ENCODE measurements around the gene SRSF3.

The SRSF3 gene

DNA sequence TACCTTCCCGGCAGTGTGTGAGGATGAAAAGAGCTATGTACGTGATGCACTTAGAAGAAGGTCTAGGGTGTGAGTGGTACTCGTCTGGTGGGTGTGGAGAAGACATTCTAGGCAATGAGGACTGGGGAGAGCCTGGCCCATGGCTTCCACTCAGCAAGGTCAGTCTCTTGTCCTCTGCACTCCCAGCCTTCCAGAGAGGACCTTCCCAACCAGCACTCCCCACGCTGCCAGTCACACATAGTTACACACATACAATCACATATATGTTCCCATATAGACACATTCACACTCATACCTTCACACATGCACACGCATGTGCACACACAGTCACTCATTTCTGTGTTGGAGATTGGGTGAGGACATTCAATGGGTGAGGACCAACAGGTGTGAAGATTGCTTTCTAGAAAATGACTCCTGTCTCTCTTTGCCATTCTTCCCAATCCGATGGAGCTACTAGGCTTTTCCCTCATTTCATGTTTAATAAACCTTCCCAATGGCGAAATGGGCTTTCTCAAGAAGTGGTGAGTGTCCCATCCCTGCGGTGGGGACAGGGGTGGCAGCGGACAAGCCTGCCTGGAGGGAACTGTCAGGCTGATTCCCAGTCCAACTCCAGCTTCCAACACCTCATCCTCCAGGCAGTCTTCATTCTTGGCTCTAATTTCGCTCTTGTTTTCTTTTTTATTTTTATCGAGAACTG is 30.4 kb downstream of the SRSF3 start:
- peak overlapping the region; percentile 75 for H3K27ac ChIP-seq

DNA sequence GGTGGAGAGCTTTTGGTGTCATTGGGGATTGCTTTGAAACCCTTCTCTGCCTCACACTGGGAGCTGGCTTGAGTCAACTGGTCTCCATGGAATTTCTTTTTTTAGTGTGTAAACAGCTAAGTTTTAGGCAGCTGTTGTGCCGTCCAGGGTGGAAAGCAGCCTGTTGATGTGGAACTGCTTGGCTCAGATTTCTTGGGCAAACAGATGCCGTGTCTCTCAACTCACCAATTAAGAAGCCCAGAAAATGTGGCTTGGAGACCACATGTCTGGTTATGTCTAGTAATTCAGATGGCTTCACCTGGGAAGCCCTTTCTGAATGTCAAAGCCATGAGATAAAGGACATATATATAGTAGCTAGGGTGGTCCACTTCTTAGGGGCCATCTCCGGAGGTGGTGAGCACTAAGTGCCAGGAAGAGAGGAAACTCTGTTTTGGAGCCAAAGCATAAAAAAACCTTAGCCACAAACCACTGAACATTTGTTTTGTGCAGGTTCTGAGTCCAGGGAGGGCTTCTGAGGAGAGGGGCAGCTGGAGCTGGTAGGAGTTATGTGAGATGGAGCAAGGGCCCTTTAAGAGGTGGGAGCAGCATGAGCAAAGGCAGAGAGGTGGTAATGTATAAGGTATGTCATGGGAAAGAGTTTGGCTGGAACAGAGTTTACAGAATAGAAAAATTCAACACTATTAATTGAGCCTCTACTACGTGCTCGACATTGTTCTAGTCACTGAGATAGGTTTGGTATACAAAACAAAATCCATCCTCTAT is 31.2 kb downstream of the SRSF3 start:
- H3K4me3 ChIP-seq (ENCODE audit: low read depth in 1 of 2, low read length in 1 of 2): no peak overlapping the region
- TF ChIP-seq, protein P1, sequence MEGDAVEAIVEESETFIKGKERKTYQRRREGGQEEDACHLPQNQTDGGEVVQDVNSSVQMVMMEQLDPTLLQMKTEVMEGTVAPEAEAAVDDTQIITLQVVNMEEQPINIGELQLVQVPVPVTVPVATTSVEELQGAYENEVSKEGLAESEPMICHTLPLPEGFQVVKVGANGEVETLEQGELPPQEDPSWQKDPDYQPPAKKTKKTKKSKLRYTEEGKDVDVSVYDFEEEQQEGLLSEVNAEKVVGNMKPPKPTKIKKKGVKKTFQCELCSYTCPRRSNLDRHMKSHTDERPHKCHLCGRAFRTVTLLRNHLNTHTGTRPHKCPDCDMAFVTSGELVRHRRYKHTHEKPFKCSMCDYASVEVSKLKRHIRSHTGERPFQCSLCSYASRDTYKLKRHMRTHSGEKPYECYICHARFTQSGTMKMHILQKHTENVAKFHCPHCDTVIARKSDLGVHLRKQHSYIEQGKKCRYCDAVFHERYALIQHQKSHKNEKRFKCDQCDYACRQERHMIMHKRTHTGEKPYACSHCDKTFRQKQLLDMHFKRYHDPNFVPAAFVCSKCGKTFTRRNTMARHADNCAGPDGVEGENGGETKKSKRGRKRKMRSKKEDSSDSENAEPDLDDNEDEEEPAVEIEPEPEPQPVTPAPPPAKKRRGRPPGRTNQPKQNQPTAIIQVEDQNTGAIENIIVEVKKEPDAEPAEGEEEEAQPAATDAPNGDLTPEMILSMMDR (IDR thresholded peaks at IDR 0.05): no peak
- no peaks in the 10 kb centered on the region for H3K27me3 ChIP-seq
- no peaks in the 10 kb centered on the region for H3K9me3 ChIP-seq
- no peaks in the 10 kb centered on the region for H3K36me3 ChIP-seq
- H3K4me1 ChIP-seq (ENCODE audit: control insufficient read depth in 1 of 2, insufficient read depth in 1 of 2, low read depth in 1 of 2, low read length in 1 of 2): peaks cover 39 to 46% of the 10 kb centered on the region in 2 experiments
- no peak overlapping the region for H3K27ac ChIP-seq

More for the DNA sequence above, 30.4 kb downstream of the SRSF3 start:
- TF ChIP-seq, protein P1 (IDR thresholded peaks at IDR 0.05): no peak
- Histone ChIP-seq H3K4me1 (ENCODE audit: control insufficient read depth in 1 of 2, insufficient read depth in 1 of 2, low read depth in 1 of 2, low read length in 1 of 2) (peaks cover 39 to 46% of the 10 kb centered on the region in 2 experiments), H3K27me3 (no peaks in the 10 kb centered on the region), H3K9me3 (no peaks in the 10 kb centered on the region), H3K36me3 (no peaks in the 10 kb centered on the region), H3K4me3 (ENCODE audit: low read depth in 1 of 2, low read length in 1 of 2) (no peak overlapping the region)

DNA sequence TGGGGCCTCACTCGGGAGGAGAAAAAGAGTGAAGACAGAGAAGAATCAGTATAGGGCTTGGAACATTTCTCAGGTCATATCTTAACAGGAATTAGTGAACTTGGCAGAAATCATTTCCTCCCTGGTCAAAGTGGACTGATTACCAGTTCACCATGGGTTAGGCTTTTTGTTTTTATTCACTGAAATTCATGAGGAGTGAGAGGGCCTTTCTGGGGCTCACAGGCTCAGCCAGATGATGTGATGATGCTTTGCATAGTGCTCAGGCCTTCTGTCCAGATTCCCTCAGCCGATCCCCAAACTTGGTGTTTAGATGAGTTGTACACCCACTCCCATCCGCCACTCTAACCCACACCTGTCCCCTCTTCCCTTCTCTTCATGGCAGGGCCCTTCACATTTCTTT is 32.5 kb downstream of the SRSF3 start:
- Histone ChIP-seq H3K36me3 (no peaks in the 10 kb centered on the region), H3K27me3 (no peaks in the 10 kb centered on the region), H3K9me3 (no peaks in the 10 kb centered on the region), H3K4me3 (ENCODE audit: low read depth in 1 of 2, low read length in 1 of 2) (no peak overlapping the region), H3K27ac (no peak overlapping the region), H3K4me1 (ENCODE audit: control insufficient read depth in 1 of 2, insufficient read depth in 1 of 2, low read depth in 1 of 2, low read length in 1 of 2) (peaks cover 39 to 46% of the 10 kb centered on the region in 2 experiments)
- TF ChIP-seq, protein P1 (IDR thresholded peaks at IDR 0.05): no peak

DNA sequence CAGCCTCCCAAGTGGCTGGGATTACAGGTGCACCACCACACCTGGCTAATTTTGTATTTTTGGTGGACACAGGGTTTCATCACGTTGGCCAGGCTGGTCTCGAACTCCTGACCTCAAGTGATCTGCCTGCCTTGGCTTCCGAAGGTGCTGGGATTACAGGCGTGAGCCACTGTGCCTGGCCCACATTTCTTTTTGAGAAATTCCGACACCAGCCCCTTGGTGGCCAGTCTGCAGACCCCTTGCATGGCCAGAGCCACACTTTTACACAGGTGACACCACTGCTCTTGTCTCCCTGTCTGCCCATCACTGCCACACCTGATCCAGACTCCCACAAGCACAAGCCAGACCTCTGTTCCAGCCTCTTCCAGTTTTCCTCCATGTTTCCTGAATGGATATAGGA is 33.0 kb downstream of the SRSF3 start:
- Histone ChIP-seq H3K4me1 (ENCODE audit: control insufficient read depth in 1 of 2, insufficient read depth in 1 of 2, low read depth in 1 of 2, low read length in 1 of 2) (peaks cover 36 to 42% of the 10 kb centered on the region in 2 experiments), H3K27me3 (no peaks in the 10 kb centered on the region), H3K36me3 (no peaks in the 10 kb centered on the region), H3K9me3 (no peaks in the 10 kb centered on the region), H3K4me3 (ENCODE audit: low read depth in 1 of 2, low read length in 1 of 2) (no peak overlapping the region), H3K27ac (no peak overlapping the region)
- TF ChIP-seq, protein P1 (IDR thresholded peaks at IDR 0.05): no peak

DNA sequence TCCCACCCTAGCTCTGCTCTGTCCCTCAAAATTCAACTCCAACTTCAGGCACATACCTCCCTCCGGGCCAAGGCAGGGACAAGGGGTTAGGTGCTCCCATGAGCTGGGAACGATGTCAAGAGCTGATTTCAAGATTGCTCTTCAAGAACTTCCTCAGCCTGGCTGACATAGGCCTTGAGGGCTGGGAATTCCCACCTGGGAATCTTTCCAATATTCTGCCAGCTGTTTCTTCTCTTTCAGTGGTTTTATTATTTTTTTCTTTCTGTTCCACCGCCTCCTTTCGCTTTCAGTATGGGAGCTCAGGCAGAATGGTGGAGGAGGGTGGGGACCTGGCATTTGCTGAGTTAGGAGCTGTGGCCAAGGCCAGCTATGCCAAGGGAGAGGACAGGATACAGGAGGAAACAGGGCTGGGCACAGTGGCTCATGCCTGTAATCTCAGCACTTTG is 33.7 kb downstream of the SRSF3 start:
- H3K36me3 ChIP-seq: no peaks in the 10 kb centered on the region
- H3K27me3 ChIP-seq: no peaks in the 10 kb centered on the region
- no peak overlapping the region for H3K4me3 ChIP-seq (ENCODE audit: low read depth in 1 of 2, low read length in 1 of 2)
- TF ChIP-seq, protein P1 (IDR thresholded peaks at IDR 0.05): no peak
- peaks cover 30 to 35% of the 10 kb centered on the region in 2 experiments for H3K4me1 ChIP-seq (ENCODE audit: control insufficient read depth in 1 of 2, insufficient read depth in 1 of 2, low read depth in 1 of 2, low read length in 1 of 2)
- H3K9me3 ChIP-seq: no peaks in the 10 kb centered on the region
- H3K27ac ChIP-seq: peak overlapping the region; percentile 6
